HepG2 (cell line): ENCODE data around the gene PHKA2. TPM values are rescaled to one million over a fixed set of nuclear protein-coding genes. Genes with fewer than 3 reads are reported as not detected.

Source experiments
- ATAC-seq: fragments of 200-7000 bp; cut with Tn5 transposase; 3 replicates; pipeline ENCODE4 v1.9.1; 2020; ENCODE audit warnings: mild to moderate bottlenecking, moderate library complexity
- BruUV-seq: library from RNA; stranded (reverse); fragments of 400-500 nt; replicated peaks from 2 replicates; lab custom pipeline; 2021; lab: Mats Ljungman, UMichigan
- CTCF ChIA-PET: fragments of 300-600 bp; formaldehyde crosslinking; extraction: SDS; loops from one replicate; lab custom pipeline; 2021; ENCODE audit warnings: low total read pairs, inconsistent platforms, low intra/inter-chr PET ratio; lab: Yijun Ruan, JAX
- POLR2A ChIA-PET: fragments of 350-600 bp; sonication (Branson Sonifier 250); formaldehyde crosslinking; loops from one replicate; lab custom pipeline; 2020; ENCODE audit warnings: antibody characterized with exemption, inconsistent platforms; lab: Yijun Ruan, JAX
- DNase-seq: peaks from one replicate; pipeline ENCODE4 v3.0.0-alpha.2; 2015; ENCODE audit warnings: low spot score
- FAIRE-seq: peaks from 3 replicates; lab custom pipeline; 2011; peaks lifted over from hg19 to GRCh38; lab: Jason Lieb, UNC
- H2AFZ ChIP-seq: one replicate; pipeline ENCODE4 v1.6.1; 2011; ENCODE audit warnings: low read length, inconsistent platforms
- H3K27ac ChIP-seq: fragments of 300-600 bp; 3 replicates; pipeline ENCODE4 v1.8.0; 2011; ENCODE audit warnings: mixed run types, mild to moderate bottlenecking, mixed read lengths, low read length, inconsistent platforms; ENCODE audit not compliant: insufficient read depth; ENCODE audit errors: extremely low read length
- H3K27me3 ChIP-seq, 2 experiments: fragments of 200-600 bp in 1 of 2; 2 replicates in 1 of 2; 3 replicates in 1 of 2; pipeline versions ENCODE4 v1.6.0 to v1.8.0; 2011; ENCODE audit warnings: low read length in 2 of 2, mild to moderate bottlenecking in 2 of 2, moderate library complexity in 2 of 2, inconsistent platforms in 1 of 2; ENCODE audit not compliant: insufficient read depth in 2 of 2, control insufficient read depth in 1 of 2
- H3K36me3 ChIP-seq, 2 experiments: fragments of 200-600 bp in 1 of 2; replicated peaks in 1 of 2; 2 replicates in 1 of 2; 3 replicates in 1 of 2; pipeline versions ENCODE4 v1.5.1 to v1.8.0; 2011; ENCODE audit warnings: low read length in 2 of 2, inconsistent platforms in 1 of 2; ENCODE audit not compliant: insufficient read depth in 2 of 2, control insufficient read depth in 1 of 2
- H3K4me1 ChIP-seq: 2 replicates; pipeline ENCODE4 v1.5.1; 2012; ENCODE audit warnings: low read length, inconsistent platforms; ENCODE audit not compliant: insufficient read depth
- H3K4me2 ChIP-seq: 2 replicates; pipeline ENCODE4 v1.6.0; 2011; ENCODE audit warnings: low read depth, low read length, inconsistent platforms
- H3K4me3 ChIP-seq, 3 experiments: fragments of 200-600 bp in 1 of 3; sonication (generic), shearing (Covaris generic) in 1 of 3; replicated peaks in 1 of 3; 2 replicates each; pipeline ENCODE4 v1.5.1; 2011 to 2016; ENCODE audit warnings: low read length in 3 of 3, inconsistent platforms in 2 of 3, low read depth in 2 of 3, mild to moderate bottlenecking in 2 of 3, control low read depth in 1 of 3, mixed read lengths in 1 of 3; ENCODE audit not compliant: insufficient read depth in 1 of 3
- H3K79me2 ChIP-seq: one replicate; pipeline ENCODE4 v1.6.1; 2011; ENCODE audit warnings: low read length, inconsistent platforms; ENCODE audit not compliant: insufficient read depth
- H3K9ac ChIP-seq: 2 replicates; pipeline ENCODE4 v1.6.0; 2011; ENCODE audit warnings: mild to moderate bottlenecking, low read depth, low read length, inconsistent platforms; ENCODE audit not compliant: insufficient read depth
- H3K9me3 ChIP-seq: 2 replicates; pipeline ENCODE4 v1.5.1; 2012; ENCODE audit warnings: mild to moderate bottlenecking, low read length
- H4K20me1 ChIP-seq: 2 replicates; pipeline ENCODE4 v1.6.0; 2011; ENCODE audit warnings: inconsistent platforms, mild to moderate bottlenecking, low read length, moderate library complexity; ENCODE audit not compliant: insufficient read depth
- HHEX ChIP-seq: IDR thresholded peaks from 2 replicates; pipeline ENCODE4 v1.6.1; 2016; ENCODE audit warnings: control low read depth
- HNF4A ChIP-seq: sonication (generic); formaldehyde crosslinking; IDR thresholded peaks from 2 replicates; pipeline ENCODE4 v1.4.0; 2020; ENCODE audit warnings: missing genetic modification reagents
- HOXA5 ChIP-seq: sonication (generic); formaldehyde crosslinking; IDR thresholded peaks from 2 replicates; pipeline ENCODE4 v1.4.0; 2020; ENCODE audit warnings: missing genetic modification reagents
- STAT5B ChIP-seq: sonication (generic); formaldehyde crosslinking; IDR thresholded peaks from 2 replicates; pipeline ENCODE4 v1.4.0; 2020; ENCODE audit warnings: missing genetic modification reagents
- TERF1 ChIP-seq: sonication (generic); formaldehyde crosslinking; IDR thresholded peaks from 2 replicates; pipeline ENCODE4 v1.8.0; 2022; ENCODE audit warnings: mild to moderate bottlenecking, missing genetic modification reagents, moderate library complexity
- ZNF33B ChIP-seq: sonication (generic); formaldehyde crosslinking; IDR thresholded peaks from 2 replicates; pipeline ENCODE4 v1.5.1; 2020; ENCODE audit warnings: mild to moderate bottlenecking, missing genetic modification reagents
- ZNF609 ChIP-seq: sonication (generic); formaldehyde crosslinking; IDR thresholded peaks from 2 replicates; pipeline ENCODE4 v1.4.0; 2020; ENCODE audit warnings: mild to moderate bottlenecking, missing genetic modification reagents, borderline replicate concordance
- WGBS: methylation state at CpG from one replicate; pipeline ENCODE4 v1.1.6; 2017; ENCODE audit warnings: low lambda C conversion rate; 5-methylcytosine and 5-hydroxymethylcytosine counted together
- in situ Hi-C: cut with HindIII; loops from 2 replicates; pipeline ENCODE4 v1.10.0; 2017; ENCODE audit warnings: low pct_unique_long_range_greater_than_20kb; ENCODE audit not compliant: extremely low pct_ligation_motif_present
- intact Hi-C: fragments of 100-400 bp; cut with micrococcal nuclease; formaldehyde crosslinking; loops from one replicate; pipeline ENCODE4 v1.10.0; 2022; ENCODE audit not compliant: unreplicated experiment
- polyA plus RNA-seq, 8 experiments: library from polyadenylated mRNA; depleted of rRNA in 3 of 8; stranded (reverse) in 7 of 8; unstranded in 1 of 8; fragments of >200 nt; fragmentation: Illumina TruSeq in 4 of 8; extraction: Trizol in 4 of 8; gene quantifications; 2 replicates each; pipeline versions ENCODE4 v1.2.1 to v1.2.3, GENCODE V29; 2011 to 2016; ENCODE audit warnings: low read depth in 4 of 8, missing spikeins in 1 of 8, mixed read lengths in 1 of 8; ENCODE audit not compliant: insufficient read depth in 1 of 8
- total RNA-seq, 5 experiments: library from RNA; depleted of rRNA; stranded (reverse); fragments of >200 nt; fragmentation: Illumina TruSeq; extraction: Trizol; gene quantifications; 2 replicates each; pipeline ENCODE4 v1.2.3, GENCODE V29; 2016; ENCODE audit warnings: low read depth in 1 of 5

PHKA2 gene
- total and polyA plus RNA-seq, 2 of the 13 experiments (the other 11 are each of a cell fraction or from before 2014, with no cell fraction given) = 20.5 to 273 TPM

- Histone ChIP-seq H3K27ac (no peak overlapping the region), H3K9ac (no peak overlapping the region), H3K4me2 (no peak overlapping the region)
- no peak for DNase-seq
- POLR2A ChIA-PET = no interaction called here
- in situ Hi-C loops = loop anchor here (10.0 to 25.0 kb wide), 2 partner anchors 66 to 399 kb away; partner anchors contain the start of gene PDHA1
- BruUV-seq = no TSS peak
- no peak for FAIRE-seq
- no peak for TF ChIP-seq ZNF33B
- no peak for TF ChIP-seq HHEX (CRISPR knock-in tag)
- TF ChIP-seq STAT5B (CRISPR knock-in tag) = no peak
- no peak for TF ChIP-seq ZNF609 (CRISPR knock-in tag)
- TF ChIP-seq TERF1 (CRISPR knock-in tag) = no peak
- no peak for TF ChIP-seq HOXA5 (CRISPR knock-in tag)
- no peak for TF ChIP-seq HNF4A (CRISPR knock-in tag)
- TF ChIP-seq, all 625 proteins: peak for 0
- no peaks in the 10 kb centered on the region for H3K79me2 ChIP-seq
- H3K4me3 ChIP-seq = no peak overlapping the region
- no peaks in the 10 kb centered on the region for H4K20me1 ChIP-seq
- H3K36me3 ChIP-seq = peaks cover 8 to 67% of the 10 kb centered on the region in 2 experiments; a peak in 4 of 5 replicates
- H2AFZ ChIP-seq = no peak overlapping the region
- ATAC-seq = no peak
- H3K9me3 ChIP-seq = no peaks in the 10 kb centered on the region
- CTCF ChIA-PET = no interaction called here
- no peaks in the 10 kb centered on the region for H3K4me1 ChIP-seq
- 94% methylated on average over 3 of the region's 3 CpGs for WGBS
- no peaks in the 10 kb centered on the region for H3K27me3 ChIP-seq
- intact Hi-C loops = no loop called here
Measured at GRCh38 chrX:18938710-18939109, 45.2 kb downstream of the PHKA2 start.
